Effector memory CD8-positive, alpha-beta T cell (primary cell): Measurements from ENCODE around the gene GADD45A.
"Not testable (repeated sequence)": the region's sequence is repeated elsewhere in the genome, so short reads cannot be mapped to it uniquely, and the experiment has no call there.

Experiments used
- ATAC-seq: fragments of 150-1000 bp; cut with Tn5 transposase; replicated peaks from 2 replicates; pipeline ENCODE4 v1.10.0; 2021; ENCODE audit warnings: mild to moderate bottlenecking, moderate library complexity
- DNase-seq, 3 experiments: peaks; one replicate each; pipeline ENCODE4 v3.0.0; 2021
- H3K27ac Mint-ChIP-seq, 2 donors: one replicate each; pipeline ENCODE4 v1.8.0; 2022; ENCODE audit warnings: mild to moderate bottlenecking in 2 of 2, mixed read lengths in 2 of 2, moderate library complexity in 2 of 2
- H3K27me3 Mint-ChIP-seq, 2 donors: one replicate each; pipeline ENCODE4 v1.8.0; 2022; ENCODE audit warnings: mixed read lengths in 2 of 2
- H3K36me3 Mint-ChIP-seq: one replicate; pipeline ENCODE4 v1.8.0; 2022; ENCODE audit warnings: mild to moderate bottlenecking, moderate library complexity, mixed read lengths; ENCODE audit not compliant: insufficient read depth
- H3K4me1 Mint-ChIP-seq, 2 donors: one replicate each; pipeline ENCODE4 v1.8.0; 2022; ENCODE audit warnings: low read depth in 2 of 2, mixed read lengths in 2 of 2
- H3K4me3 Mint-ChIP-seq, 2 donors: one replicate each; pipeline ENCODE4 v1.8.0; 2022; ENCODE audit warnings: mild to moderate bottlenecking in 2 of 2, mixed read lengths in 2 of 2, moderate library complexity in 2 of 2
- H3K9me3 Mint-ChIP-seq, 2 donors: one replicate each; pipeline ENCODE4 v1.8.0; 2022; ENCODE audit warnings: mixed read lengths in 2 of 2

Gene GADD45A

DNA sequence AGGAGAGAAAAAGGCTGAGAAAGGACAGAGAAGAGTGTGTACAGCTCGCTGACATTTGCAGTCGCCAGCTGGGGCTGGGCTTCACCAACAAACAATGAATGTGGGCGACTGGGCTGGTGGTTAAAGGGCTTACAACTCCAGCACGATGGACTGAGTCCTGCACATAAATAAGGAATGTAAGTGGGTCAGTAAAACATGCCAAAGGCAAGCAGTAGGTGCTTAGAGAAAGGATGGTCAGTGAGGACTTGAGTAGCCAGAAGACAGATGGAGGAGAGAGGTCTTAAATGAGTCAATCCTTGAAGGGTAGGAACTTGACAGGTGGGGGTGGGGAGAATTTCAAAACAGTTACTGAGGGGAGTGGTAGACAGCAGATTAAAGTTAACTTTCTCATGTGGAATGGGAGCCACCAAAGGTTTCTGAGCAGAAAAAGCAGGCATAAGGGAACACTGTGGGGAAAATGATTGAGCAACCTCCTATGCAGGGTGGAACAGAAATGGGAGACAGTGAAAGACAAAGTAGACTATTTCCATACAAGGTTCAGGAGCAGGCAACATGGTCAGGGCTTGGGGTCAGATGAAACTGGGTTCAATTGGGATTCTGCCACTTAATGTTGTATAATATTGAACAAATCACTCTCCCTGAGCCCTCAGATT, 37.4 kb downstream of the GADD45A start:
- Mint-ChIP-seq H3K4me3 (no peak overlapping the region), H3K9me3 (no peaks in the 10 kb centered on the region), H3K27me3 (no peaks in the 10 kb centered on the region), H3K27ac (no peak overlapping the region), H3K36me3 (no peaks in the 10 kb centered on the region), H3K4me1 (no peaks in the 10 kb centered on the region)
- ATAC-seq (no peak), DNase-seq (no peak)

DNA sequence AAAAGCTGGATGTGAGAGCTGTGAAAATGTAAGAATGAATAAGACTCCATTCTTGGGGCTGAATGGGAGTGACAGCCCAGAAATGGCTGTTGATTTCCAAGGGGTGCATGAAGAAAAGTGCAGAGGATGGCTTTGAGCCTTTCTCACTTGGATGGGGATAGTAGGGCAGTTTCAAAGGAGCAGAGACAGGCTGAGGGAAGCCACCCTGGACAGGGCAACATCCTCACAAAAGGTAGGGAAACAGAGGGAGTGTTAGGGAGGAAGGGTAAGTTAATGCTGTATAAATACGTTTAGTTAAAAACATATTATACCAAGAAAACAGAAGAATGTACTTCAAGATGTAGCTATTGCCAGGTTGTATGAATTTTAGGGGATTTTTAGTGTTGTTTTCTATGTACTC, 38.1 kb downstream of the GADD45A start:
- Mint-ChIP-seq H3K36me3 (no peaks in the 10 kb centered on the region), H3K9me3 (no peaks in the 10 kb centered on the region), H3K27me3 (peaks cover 0 to under 1% of the 10 kb centered on the region in 2 donors), H3K4me3 (no peak overlapping the region), H3K4me1 (no peaks in the 10 kb centered on the region), H3K27ac (no peak overlapping the region)
- ATAC-seq (no peak), DNase-seq (no peak)

DNA sequence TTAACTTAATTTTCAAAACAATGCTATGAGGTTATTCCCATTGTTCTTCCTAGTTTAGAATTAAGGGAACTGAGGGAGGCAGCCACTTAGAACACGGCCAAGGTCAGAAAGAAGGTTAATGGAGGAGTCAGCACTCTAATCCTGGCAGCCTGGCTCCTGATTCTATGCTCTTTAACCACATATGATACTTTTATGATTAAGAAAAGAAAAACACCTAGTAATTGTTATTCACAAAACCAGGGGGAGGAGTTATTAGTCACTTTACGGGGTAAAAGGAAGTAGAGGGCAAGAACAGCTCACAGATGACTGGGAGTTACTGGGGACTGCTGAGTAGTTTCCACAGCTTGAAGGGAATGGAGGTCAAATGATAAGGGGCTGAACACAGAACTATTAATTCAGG, 38.6 kb downstream of the GADD45A start:
- no peak for ATAC-seq
- Mint-ChIP-seq H3K27ac (no peak overlapping the region), H3K9me3 (no peaks in the 10 kb centered on the region), H3K27me3 (peaks cover 0 to 6% of the 10 kb centered on the region in 2 donors), H3K4me1 (no peaks in the 10 kb centered on the region), H3K36me3 (no peaks in the 10 kb centered on the region), H3K4me3 (no peak overlapping the region)
- DNase-seq, result no peak

DNA sequence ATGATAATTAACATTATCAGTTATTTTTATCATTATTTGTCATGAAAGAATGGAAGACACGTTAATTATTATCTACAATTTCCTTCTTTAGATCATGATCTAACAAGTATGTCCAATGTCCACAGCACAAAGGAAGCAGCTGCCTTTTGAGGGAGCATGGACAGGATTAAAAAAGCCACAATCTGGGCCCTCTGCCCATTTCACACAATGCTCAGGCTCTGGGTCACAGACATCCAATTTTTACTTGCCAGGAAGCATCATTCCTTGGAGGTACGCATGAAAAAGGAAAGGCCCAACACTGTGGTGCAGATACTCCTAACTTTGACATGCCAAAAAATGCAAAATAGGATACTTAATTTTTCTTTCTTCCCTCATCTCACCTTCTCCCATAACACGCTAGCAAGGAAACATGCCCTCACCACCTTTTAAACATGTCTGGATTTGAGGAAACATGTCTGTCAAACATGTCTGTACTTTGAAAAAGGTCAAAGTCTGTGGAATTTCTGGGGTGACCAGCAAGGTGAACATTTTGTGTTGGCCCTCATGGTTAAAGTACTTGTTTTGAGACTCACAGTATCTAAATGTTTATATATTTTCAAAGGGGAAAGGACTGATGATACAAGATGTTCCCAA, 40.0 kb downstream of the GADD45A start:
- no peak for ATAC-seq
- Mint-ChIP-seq H3K27ac (no peak overlapping the region), H3K4me3 (no peak overlapping the region), H3K9me3 (no peaks in the 10 kb centered on the region), H3K36me3 (no peaks in the 10 kb centered on the region), H3K27me3 (peaks cover 0 to 16% of the 10 kb centered on the region in 2 donors), H3K4me1 (no peaks in the 10 kb centered on the region)
- DNase-seq, result no peak

DNA sequence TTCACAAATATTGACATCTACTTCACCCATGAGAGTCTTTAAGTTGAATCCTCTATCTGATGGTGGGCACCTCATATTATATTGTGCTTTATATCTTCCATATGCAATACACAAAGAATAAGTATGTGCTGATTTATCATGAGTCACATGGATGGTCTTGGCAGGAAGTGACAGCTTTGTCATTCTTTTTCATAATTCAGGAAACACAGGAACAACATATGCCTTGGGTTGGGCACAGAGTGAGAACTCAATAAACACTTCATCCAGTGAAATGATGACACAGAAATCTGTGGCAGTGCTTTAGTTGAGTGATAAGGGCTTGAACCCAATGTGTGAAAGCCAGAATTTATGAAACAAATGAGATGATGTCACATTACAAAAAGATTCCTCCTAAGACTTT, 41.2 kb downstream of the GADD45A start:
- no peaks in the 10 kb centered on the region for H3K9me3 Mint-ChIP-seq
- no peak overlapping the region for H3K4me3 Mint-ChIP-seq
- ATAC-seq (no peak), DNase-seq (no peak)
- no peak overlapping the region for H3K27ac Mint-ChIP-seq
- no peaks in the 10 kb centered on the region for H3K4me1 Mint-ChIP-seq
- no peaks in the 10 kb centered on the region for H3K36me3 Mint-ChIP-seq
- peaks cover 0 to 16% of the 10 kb centered on the region in 2 donors for H3K27me3 Mint-ChIP-seq

DNA sequence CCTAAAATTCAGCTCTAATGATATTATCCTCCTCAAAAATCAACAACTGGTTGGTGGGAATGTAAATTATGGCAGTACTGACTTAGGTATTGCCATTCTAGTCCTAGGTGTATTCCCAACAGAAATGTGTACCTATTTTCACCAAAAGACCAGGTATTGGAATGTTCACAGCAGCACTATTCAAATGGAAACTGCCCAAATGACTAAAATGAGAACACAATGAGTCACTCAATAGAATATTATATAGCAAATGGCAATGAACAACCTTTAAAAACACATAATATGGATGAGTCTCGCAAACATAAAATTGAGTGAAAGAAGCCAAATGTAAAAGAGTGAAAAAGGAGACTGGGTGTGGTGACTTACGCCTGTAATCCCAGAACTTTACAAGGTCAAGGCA, 44.9 kb downstream of the GADD45A start:
- ATAC-seq (no peak), DNase-seq (no peak)
- Mint-ChIP-seq H3K27me3 (peaks cover 0 to 16% of the 10 kb centered on the region in 2 donors), H3K36me3 (no peaks in the 10 kb centered on the region), H3K27ac (no peak overlapping the region), H3K4me3 (no peak overlapping the region), H3K4me1 (no peaks in the 10 kb centered on the region), H3K9me3 (no peaks in the 10 kb centered on the region)

DNA sequence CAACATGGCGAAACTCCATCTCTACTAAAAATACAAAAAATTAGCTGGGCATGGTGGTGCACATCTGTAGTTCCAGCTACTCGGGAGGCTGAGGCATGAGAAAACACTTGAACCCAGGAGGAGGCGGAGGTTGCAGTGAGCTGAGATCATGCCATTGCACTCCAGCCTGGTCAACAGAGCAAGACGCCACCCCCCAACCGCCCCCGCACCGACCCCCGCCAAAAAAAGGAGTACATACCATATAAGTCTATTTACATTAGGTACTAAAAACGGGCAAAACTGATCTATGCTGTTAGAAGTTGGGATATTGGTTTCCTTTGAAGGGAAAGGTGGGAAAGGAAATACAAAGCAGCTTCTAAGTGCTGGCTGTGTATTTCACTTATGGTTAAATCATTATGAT, 45.3 kb downstream of the GADD45A start:
- H3K27ac Mint-ChIP-seq, ATAC-seq, H3K4me3 Mint-ChIP-seq, DNase-seq, H3K36me3 Mint-ChIP-seq, H3K4me1 Mint-ChIP-seq, H3K9me3 Mint-ChIP-seq: not testable (repeated sequence)
- H3K27me3 Mint-ChIP-seq, result peaks cover 0 to 16% of the 10 kb centered on the region in 2 donors

DNA sequence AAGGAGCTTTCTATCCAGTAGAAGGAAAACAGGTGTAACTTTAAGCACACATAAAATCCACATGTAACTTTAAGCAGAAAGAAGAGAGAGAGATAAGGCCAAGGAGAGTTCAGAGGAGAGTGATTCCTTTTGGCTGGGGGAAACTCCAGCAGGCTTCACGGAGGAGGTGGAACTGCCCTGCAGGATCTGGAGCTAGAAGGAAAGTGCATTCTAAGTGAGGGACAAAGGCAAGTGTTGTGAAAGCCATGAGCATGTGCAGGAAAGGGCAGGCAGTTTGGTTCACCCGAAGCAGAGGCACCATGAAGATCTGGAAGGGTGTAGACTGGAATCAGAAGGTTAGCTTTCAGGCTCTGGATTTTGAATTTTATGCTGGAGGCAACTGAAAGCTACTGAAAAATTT, 46.3 kb downstream of the GADD45A start:
- no peaks in the 10 kb centered on the region for H3K36me3 Mint-ChIP-seq
- peaks cover 0 to 16% of the 10 kb centered on the region in 2 donors for H3K27me3 Mint-ChIP-seq
- H3K4me1 Mint-ChIP-seq, result peaks cover 6% of the 10 kb centered on the region in 2 donors
- ATAC-seq, result no peak
- no peak for DNase-seq
- H3K4me3 Mint-ChIP-seq, result no peak overlapping the region
- H3K27ac Mint-ChIP-seq, result no peak overlapping the region
- no peaks in the 10 kb centered on the region for H3K9me3 Mint-ChIP-seq

DNA sequence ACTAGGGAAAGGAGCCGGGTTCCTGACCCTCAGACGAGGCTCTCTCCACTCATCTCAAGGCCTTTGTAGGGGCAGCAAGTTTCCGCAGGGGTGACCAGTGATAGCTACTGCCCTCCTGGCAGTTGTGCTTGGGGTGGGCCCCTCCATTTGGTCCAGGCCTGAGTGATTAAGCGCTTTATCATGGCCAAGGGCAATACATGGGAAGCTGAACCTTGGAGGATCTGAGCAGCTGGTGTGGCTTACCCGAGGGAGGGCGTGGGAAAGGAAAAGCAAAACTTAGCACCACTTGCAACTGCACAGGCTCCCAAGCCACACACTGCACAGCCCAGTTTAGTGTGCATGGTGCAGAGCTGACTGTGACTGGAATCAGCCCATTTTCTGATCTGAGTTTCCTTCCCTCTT, 47.8 kb downstream of the GADD45A start:
- Mint-ChIP-seq H3K4me1 (peaks cover 8 to 11% of the 10 kb centered on the region in 2 donors), H3K27ac (no peak overlapping the region), H3K9me3 (no peaks in the 10 kb centered on the region), H3K4me3 (no peak overlapping the region), H3K27me3 (peaks cover 0 to 16% of the 10 kb centered on the region in 2 donors), H3K36me3 (no peaks in the 10 kb centered on the region)
- ATAC-seq (no peak), DNase-seq (no peak)

DNA sequence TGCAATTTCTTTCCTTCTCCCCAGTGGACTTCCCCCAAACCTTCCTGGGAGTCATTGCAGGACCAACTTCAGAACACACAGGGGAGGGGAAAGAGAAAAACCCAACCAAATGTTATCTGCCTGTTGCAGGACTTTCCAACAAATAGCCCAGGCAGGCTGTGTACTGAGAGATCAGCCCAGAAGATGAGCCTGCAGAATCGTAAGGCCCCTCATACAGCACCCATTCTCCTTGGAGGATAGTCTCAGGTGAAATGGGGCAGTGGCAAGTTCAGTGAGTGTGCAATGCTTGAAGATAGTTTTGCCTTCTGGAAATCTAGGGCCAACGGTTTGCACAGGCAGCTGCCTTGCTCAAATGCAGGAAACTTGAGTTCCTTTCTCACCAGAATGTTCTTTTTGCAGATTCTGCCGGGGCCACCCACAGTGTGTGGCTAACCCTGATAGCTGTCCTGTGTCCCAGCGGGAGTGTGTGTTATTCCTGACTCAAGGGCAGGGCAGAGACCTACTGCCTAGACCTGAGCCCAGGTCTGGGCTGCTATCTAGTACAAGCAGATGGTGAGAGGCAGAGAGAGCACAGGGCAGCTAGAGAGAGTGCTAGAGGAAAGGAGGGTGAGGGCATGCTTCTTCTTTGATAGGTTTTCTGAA, 48.8 kb downstream of the GADD45A start:
- peaks cover 8 to 11% of the 10 kb centered on the region in 2 donors for H3K4me1 Mint-ChIP-seq
- H3K4me3 Mint-ChIP-seq, result no peak overlapping the region
- ATAC-seq, result no peak
- no peaks in the 10 kb centered on the region for H3K9me3 Mint-ChIP-seq
- H3K27me3 Mint-ChIP-seq, result peaks cover 0 to 10% of the 10 kb centered on the region in 2 donors
- H3K27ac Mint-ChIP-seq, result no peak overlapping the region
- DNase-seq, result no peak
- H3K36me3 Mint-ChIP-seq, result no peaks in the 10 kb centered on the region

DNA sequence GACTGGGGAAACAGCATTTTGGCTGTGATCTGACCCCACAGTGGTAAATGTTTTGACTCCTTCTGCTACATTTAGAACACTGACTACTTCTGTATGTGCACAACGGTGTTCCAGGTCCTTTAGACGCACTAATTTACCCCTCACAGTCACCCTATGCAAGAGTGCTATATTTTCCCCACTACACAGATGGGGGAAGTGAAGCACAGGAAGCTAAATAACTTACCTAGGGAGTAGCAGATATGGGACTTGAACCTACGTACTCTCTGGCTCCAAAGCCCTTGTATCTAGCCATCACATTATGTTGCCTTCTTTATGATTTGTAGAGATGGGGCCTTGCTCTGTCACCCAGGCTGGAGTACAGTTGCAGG, 49.3 kb downstream of the GADD45A start:
- peaks cover 0 to 10% of the 10 kb centered on the region in 2 donors for H3K27me3 Mint-ChIP-seq
- H3K36me3 Mint-ChIP-seq, result no peaks in the 10 kb centered on the region
- DNase-seq (no peak), ATAC-seq (no peak)
- no peak overlapping the region for H3K4me3 Mint-ChIP-seq
- no peak overlapping the region for H3K27ac Mint-ChIP-seq
- H3K9me3 Mint-ChIP-seq, result no peaks in the 10 kb centered on the region
- peaks cover 8 to 11% of the 10 kb centered on the region in 2 donors for H3K4me1 Mint-ChIP-seq

DNA sequence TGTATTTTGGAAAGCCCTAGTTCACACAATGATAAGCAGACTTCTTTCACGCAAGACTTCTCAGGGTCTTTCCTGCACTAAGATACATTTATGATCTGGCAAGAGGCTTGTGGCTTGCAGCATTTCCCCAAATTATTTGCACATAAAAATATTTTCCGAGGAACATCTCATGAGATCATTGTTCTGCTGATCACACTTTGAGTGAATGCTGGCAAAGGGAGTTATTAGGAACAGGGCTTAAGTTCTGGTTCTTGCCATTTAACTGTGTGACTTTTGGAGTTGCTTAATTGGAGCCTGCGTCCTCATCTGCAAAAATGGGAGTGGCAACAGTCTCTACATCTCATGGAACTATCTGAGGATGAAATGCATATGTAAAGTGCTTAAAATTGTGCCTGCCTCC, 50.2 kb downstream of the GADD45A start:
- H3K36me3 Mint-ChIP-seq, result no peaks in the 10 kb centered on the region
- DNase-seq (no peak), ATAC-seq (no peak)
- peaks cover 8 to 11% of the 10 kb centered on the region in 2 donors for H3K4me1 Mint-ChIP-seq
- H3K27ac Mint-ChIP-seq, result peak overlapping the region in 1 of 2 donors; percentile 92
- H3K27me3 Mint-ChIP-seq, result peaks cover 0 to 10% of the 10 kb centered on the region in 2 donors
- H3K9me3 Mint-ChIP-seq, result no peaks in the 10 kb centered on the region
- no peak overlapping the region for H3K4me3 Mint-ChIP-seq

DNA sequence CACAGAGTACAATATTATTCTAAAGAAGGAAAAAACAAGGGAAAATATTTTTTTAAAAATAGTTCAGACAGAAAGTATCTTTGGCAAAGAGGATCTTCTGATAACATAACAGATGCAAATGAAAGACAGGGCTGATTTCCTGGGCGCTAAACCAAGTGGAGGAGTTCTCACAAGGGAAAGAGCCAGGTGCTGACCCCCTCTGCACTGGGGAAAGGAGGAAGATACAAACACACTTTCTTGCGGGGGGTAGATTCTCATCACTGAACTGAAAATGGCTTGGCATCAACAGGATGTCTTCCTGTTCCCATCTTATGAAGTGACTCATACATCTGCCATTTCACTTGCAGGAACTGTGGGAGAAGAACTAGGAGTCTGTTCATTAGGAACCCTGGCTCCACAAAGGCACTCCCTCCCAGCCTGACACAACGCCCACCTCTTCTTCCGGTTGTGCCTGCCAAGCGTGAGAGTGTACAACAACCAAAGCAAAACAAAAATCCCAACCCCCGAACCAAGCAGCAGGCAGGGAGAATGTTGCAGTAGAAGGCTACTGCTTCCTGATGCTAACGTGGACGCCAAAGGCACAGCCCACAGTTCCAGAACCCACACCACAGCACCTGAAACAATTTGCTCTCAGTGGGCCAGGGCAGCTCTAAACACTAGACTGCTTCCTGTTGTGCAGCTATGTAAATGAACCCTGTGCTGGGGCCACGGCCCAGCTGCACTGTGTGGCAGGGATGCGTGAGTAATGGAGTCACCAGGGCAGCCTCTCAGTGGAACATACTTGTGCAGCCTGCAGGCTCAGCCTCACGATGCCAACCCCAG, 51.0 kb downstream of the GADD45A start:
- Mint-ChIP-seq H3K4me1 (peaks cover 8 to 11% of the 10 kb centered on the region in 2 donors), H3K27ac (peak overlapping the region; percentile 50 to 92), H3K27me3 (peaks cover 0 to 10% of the 10 kb centered on the region in 2 donors), H3K36me3 (no peaks in the 10 kb centered on the region), H3K9me3 (no peaks in the 10 kb centered on the region), H3K4me3 (peak overlapping the region; percentile 72 to 77)
- ATAC-seq, result peak; percentile 83
- DNase-seq, result no peak
